HUES48 (cell line): ENCODE data around the gene COL27A1.

Experiments
- H3K27ac ChIP-seq: one replicate; pipeline ENCODE4 v1.7.0; 2013; ENCODE audit warnings: low read depth, low read length, inconsistent platforms
- H3K27me3 ChIP-seq: 2 replicates; pipeline ENCODE4 v1.6.1; 2013; ENCODE audit warnings: mild to moderate bottlenecking, low read length; ENCODE audit not compliant: control insufficient read depth, insufficient read depth
- H3K36me3 ChIP-seq: 2 replicates; pipeline ENCODE4 v1.6.1; 2013; ENCODE audit warnings: low read length; ENCODE audit not compliant: control insufficient read depth, insufficient read depth
- H3K4me1 ChIP-seq: 2 replicates; pipeline ENCODE4 v1.6.1; 2013; ENCODE audit warnings: mild to moderate bottlenecking, low read length; ENCODE audit not compliant: control insufficient read depth, insufficient read depth
- H3K4me3 ChIP-seq: 2 replicates; pipeline ENCODE4 v1.5.1; 2013; ENCODE audit warnings: mild to moderate bottlenecking, low read depth, low read length
- H3K9ac ChIP-seq: 2 replicates; pipeline ENCODE4 v1.6.1; 2013; ENCODE audit warnings: mild to moderate bottlenecking, low read depth, low read length, moderate library complexity
- H3K9me3 ChIP-seq: 2 replicates; pipeline ENCODE4 v1.6.1; 2013; ENCODE audit warnings: low read length; ENCODE audit not compliant: control insufficient read depth, insufficient read depth

The COL27A1 gene

GRCh38 chr9:114246558-114246957, 91.2 kb downstream of the COL27A1 start:
- Histone ChIP-seq H3K9me3 (no peaks in the 10 kb centered on the region), H3K9ac (no peak overlapping the region), H3K27ac (no peak overlapping the region), H3K36me3 (peaks cover 19% of the 10 kb centered on the region), H3K4me3 (no peak overlapping the region), H3K27me3 (no peaks in the 10 kb centered on the region), H3K4me1 (no peaks in the 10 kb centered on the region)

GRCh38 chr9:114247077-114247476, 91.7 kb downstream of the COL27A1 start:
- H3K27ac ChIP-seq = no peak overlapping the region
- H3K27me3 ChIP-seq = no peaks in the 10 kb centered on the region
- no peak overlapping the region for H3K9ac ChIP-seq
- H3K36me3 ChIP-seq = peaks cover 14% of the 10 kb centered on the region
- H3K9me3 ChIP-seq = no peaks in the 10 kb centered on the region
- no peaks in the 10 kb centered on the region for H3K4me1 ChIP-seq
- H3K4me3 ChIP-seq = no peak overlapping the region

GRCh38 chr9:114247491-114247890, 92.2 kb downstream of the COL27A1 start:
- H3K36me3 ChIP-seq = peaks cover 10% of the 10 kb centered on the region; the same call in 1 of the 2 replicates
- H3K27me3 ChIP-seq = no peaks in the 10 kb centered on the region
- no peak overlapping the region for H3K4me3 ChIP-seq
- H3K9me3 ChIP-seq = no peaks in the 10 kb centered on the region
- no peak overlapping the region for H3K9ac ChIP-seq
- H3K27ac ChIP-seq = no peak overlapping the region
- H3K4me1 ChIP-seq = no peaks in the 10 kb centered on the region

GRCh38 chr9:114248299-114248707, 93.0 kb downstream of the COL27A1 start:
- Histone ChIP-seq H3K27ac (no peak overlapping the region), H3K27me3 (no peaks in the 10 kb centered on the region), H3K9me3 (no peaks in the 10 kb centered on the region), H3K36me3 (peaks cover 8% of the 10 kb centered on the region; the same call in 1 of the 2 replicates), H3K9ac (no peak overlapping the region), H3K4me1 (no peaks in the 10 kb centered on the region), H3K4me3 (no peak overlapping the region)

- no peak overlapping the region for H3K27ac ChIP-seq
- no peak overlapping the region for H3K4me3 ChIP-seq
- H3K9ac ChIP-seq = no peak overlapping the region
- peaks cover 10% of the 10 kb centered on the region; the same call in 1 of the 2 replicates for H3K36me3 ChIP-seq
- no peaks in the 10 kb centered on the region for H3K27me3 ChIP-seq
- no peaks in the 10 kb centered on the region for H3K9me3 ChIP-seq
- H3K4me1 ChIP-seq = no peaks in the 10 kb centered on the region
Observed at GRCh38 chr9:114249424-114250234, 94.3 kb downstream of the COL27A1 start.

GRCh38 chr9:114250235-114250568, 94.9 kb downstream of the COL27A1 start:
- H3K4me1 ChIP-seq = no peaks in the 10 kb centered on the region
- H3K27me3 ChIP-seq = no peaks in the 10 kb centered on the region
- H3K27ac ChIP-seq = no peak overlapping the region
- no peak overlapping the region for H3K9ac ChIP-seq
- H3K9me3 ChIP-seq = no peaks in the 10 kb centered on the region
- peaks cover 11% of the 10 kb centered on the region; the same call in 1 of the 2 replicates for H3K36me3 ChIP-seq
- no peak overlapping the region for H3K4me3 ChIP-seq

- Histone ChIP-seq H3K36me3 (peaks cover 11% of the 10 kb centered on the region; the same call in 1 of the 2 replicates), H3K27ac (no peak overlapping the region), H3K4me1 (no peaks in the 10 kb centered on the region), H3K27me3 (no peaks in the 10 kb centered on the region), H3K9ac (no peak overlapping the region), H3K4me3 (no peak overlapping the region), H3K9me3 (no peaks in the 10 kb centered on the region)
Observed at GRCh38 chr9:114250648-114251047, 95.3 kb downstream of the COL27A1 start.

GRCh38 chr9:114252394-114252793, 97.1 kb downstream of the COL27A1 start:
- Histone ChIP-seq H3K27me3 (no peaks in the 10 kb centered on the region), H3K27ac (no peak overlapping the region), H3K36me3 (peaks cover 6% of the 10 kb centered on the region; the same call in 1 of the 2 replicates), H3K9me3 (no peaks in the 10 kb centered on the region), H3K4me1 (no peaks in the 10 kb centered on the region), H3K4me3 (no peak overlapping the region), H3K9ac (no peak overlapping the region)

GRCh38 chr9:114256827-114257328, 101.5 kb downstream of the COL27A1 start:
- Histone ChIP-seq H3K36me3 (peaks cover 3% of the 10 kb centered on the region; the same call in 1 of the 2 replicates), H3K9me3 (no peaks in the 10 kb centered on the region), H3K27ac (no peak overlapping the region), H3K4me1 (no peaks in the 10 kb centered on the region), H3K4me3 (no peak overlapping the region), H3K9ac (no peak overlapping the region), H3K27me3 (no peaks in the 10 kb centered on the region)

GRCh38 chr9:114258218-114258617, 102.9 kb downstream of the COL27A1 start:
- Histone ChIP-seq H3K27ac (no peak overlapping the region), H3K4me1 (no peaks in the 10 kb centered on the region), H3K9me3 (no peaks in the 10 kb centered on the region), H3K36me3 (peaks cover 3% of the 10 kb centered on the region; the same call in 1 of the 2 replicates), H3K4me3 (no peak overlapping the region), H3K9ac (no peak overlapping the region), H3K27me3 (no peaks in the 10 kb centered on the region)
